Astrocyte (in vitro differentiated cells and primary cell): Measurements from ENCODE around the gene OR5B12. TPM values are rescaled to one million over a fixed set of nuclear protein-coding genes. Genes with fewer than 3 reads are reported as not detected.

ENCODE experiments used
- DNase-seq: peaks from one replicate; pipeline ENCODE4 v3.0.0-alpha.2; 2010; ENCODE audit warnings: low read depth
- FAIRE-seq: peaks from 2 replicates; lab custom pipeline; 2011; peaks lifted over from hg19 to GRCh38; lab: Jason Lieb, UNC
- H2AFZ ChIP-seq: 2 replicates; pipeline ENCODE4 v1.6.0; 2012; ENCODE audit warnings: low read depth, low read length, inconsistent platforms
- H3K27ac ChIP-seq: 2 replicates; pipeline ENCODE4 v1.5.1; 2011; ENCODE audit warnings: low read depth, low read length, inconsistent platforms
- H3K27me3 ChIP-seq: 2 replicates; pipeline ENCODE4 v1.6.0; 2011; ENCODE audit warnings: low read length, inconsistent platforms; ENCODE audit not compliant: insufficient read depth
- H3K36me3 ChIP-seq: 2 replicates; pipeline ENCODE4 v1.5.1; 2011; ENCODE audit warnings: low read length, inconsistent platforms; ENCODE audit not compliant: insufficient read depth
- H3K4me1 ChIP-seq: 2 replicates; pipeline ENCODE4 v1.5.1; 2011; ENCODE audit warnings: low read length, inconsistent platforms; ENCODE audit not compliant: insufficient read depth
- H3K4me2 ChIP-seq: 2 replicates; pipeline ENCODE4 v1.6.0; 2012; ENCODE audit warnings: low read length, inconsistent platforms
- H3K4me3 ChIP-seq: 2 replicates; pipeline ENCODE4 v1.5.1; 2011; ENCODE audit warnings: low read depth, mild to moderate bottlenecking, low read length, inconsistent platforms; ENCODE audit not compliant: insufficient read depth
- H3K79me2 ChIP-seq: 2 replicates; pipeline ENCODE4 v1.6.0; 2012; ENCODE audit warnings: mild to moderate bottlenecking, low read length, inconsistent platforms; ENCODE audit not compliant: insufficient read depth
- H3K9ac ChIP-seq: 2 replicates; pipeline ENCODE4 v1.6.0; 2012; ENCODE audit warnings: mild to moderate bottlenecking, low read length, inconsistent platforms
- H3K9me3 ChIP-seq: 2 replicates; pipeline ENCODE4 v1.5.1; 2012; ENCODE audit warnings: low read depth, mild to moderate bottlenecking, low read length, inconsistent platforms; ENCODE audit not compliant: insufficient read depth
- H4K20me1 ChIP-seq: 2 replicates; pipeline ENCODE4 v1.6.0; 2012; ENCODE audit warnings: low read length, inconsistent platforms; ENCODE audit not compliant: insufficient read depth
- H3K27ac Mint-ChIP-seq: one replicate; pipeline ENCODE4 v1.8.0; 2021; ENCODE audit warnings: mild to moderate bottlenecking, mixed read lengths; ENCODE audit not compliant: unreplicated experiment
- H3K27me3 Mint-ChIP-seq: one replicate; pipeline ENCODE4 v1.8.0; 2021; ENCODE audit warnings: low read depth, mixed read lengths; ENCODE audit not compliant: unreplicated experiment
- H3K36me3 Mint-ChIP-seq: one replicate; pipeline ENCODE4 v1.8.0; 2021; ENCODE audit warnings: low read depth, mixed read lengths; ENCODE audit not compliant: unreplicated experiment
- H3K4me1 Mint-ChIP-seq: one replicate; pipeline ENCODE4 v1.8.0; 2021; ENCODE audit warnings: low read depth, mixed read lengths; ENCODE audit not compliant: unreplicated experiment
- H3K4me3 Mint-ChIP-seq: one replicate; pipeline ENCODE4 v1.8.0; 2021; ENCODE audit warnings: mild to moderate bottlenecking, moderate library complexity, mixed read lengths; ENCODE audit not compliant: unreplicated experiment
- H3K9me3 Mint-ChIP-seq: one replicate; pipeline ENCODE4 v1.8.0; 2021; ENCODE audit warnings: mild to moderate bottlenecking, mixed read lengths; ENCODE audit not compliant: unreplicated experiment
- CTCF ChIP-seq: IDR thresholded peaks from 2 replicates; pipeline ENCODE4 v1.5.1; 2011; ENCODE audit warnings: low read depth, mild to moderate bottlenecking, inconsistent platforms, low read length, moderate library complexity; ENCODE audit not compliant: insufficient read depth
- EZH2 ChIP-seq: IDR thresholded peaks from 2 replicates; pipeline ENCODE4 v1.6.1; 2012; ENCODE audit warnings: mild to moderate bottlenecking, low read length, inconsistent platforms; ENCODE audit not compliant: insufficient read depth
- total RNA-seq: library from RNA; stranded (reverse); gene quantifications from 2 replicates; pipeline ENCODE4 v1.2.1, GENCODE V29; 2021

The OR5B12 gene
- total RNA-seq, 1 donor from 2014 or later, result not detected

- H4K20me1 ChIP-seq, result no peaks in the 10 kb centered on the region
These were observed 23.7 kb upstream of the OR5B12 start for GRCh38 chr11:58465690-58466089.

GRCh38 chr11:58451585-58451984, 9.5 kb upstream of the OR5B12 start:
- no peaks in the 10 kb centered on the region for H4K20me1 ChIP-seq
- Mint-ChIP-seq H3K4me1 (peaks cover 8% of the 10 kb centered on the region), H3K9me3 (peaks cover 6% of the 10 kb centered on the region), H3K27me3 (no peaks in the 10 kb centered on the region), H3K36me3 (no peaks in the 10 kb centered on the region), H3K27ac (no peak overlapping the region), H3K4me3 (no peak overlapping the region)
- no peaks in the 10 kb centered on the region for H3K27me3 ChIP-seq
- H2AFZ ChIP-seq, result no peak overlapping the region
- H3K4me3 ChIP-seq, result no peak overlapping the region
- no peaks in the 10 kb centered on the region for H3K36me3 ChIP-seq
- no peak overlapping the region for H3K9ac ChIP-seq
- no peaks in the 10 kb centered on the region for H3K9me3 ChIP-seq
- TF ChIP-seq EZH2 (no peak), CTCF (no peak)
- H3K4me2 ChIP-seq, result no peak overlapping the region
- FAIRE-seq (no peak), DNase-seq (no peak)
- no peak overlapping the region for H3K27ac ChIP-seq
- H3K4me1 ChIP-seq, result no peaks in the 10 kb centered on the region
- H3K79me2 ChIP-seq, result no peaks in the 10 kb centered on the region

More at GRCh38 chr11:58465690-58466089, 23.7 kb upstream of the OR5B12 start:
- Histone ChIP-seq H3K4me1 (no peaks in the 10 kb centered on the region), H3K9ac (no peak overlapping the region), H2AFZ (no peak overlapping the region), H3K27ac (no peak overlapping the region), H3K9me3 (no peaks in the 10 kb centered on the region), H3K36me3 (no peaks in the 10 kb centered on the region), H3K79me2 (no peaks in the 10 kb centered on the region), H3K27me3 (no peaks in the 10 kb centered on the region), H3K4me2 (no peak overlapping the region), H3K4me3 (no peak overlapping the region)
- Mint-ChIP-seq H3K27ac (no peak overlapping the region), H3K4me3 (no peak overlapping the region), H3K4me1 (no peaks in the 10 kb centered on the region), H3K9me3 (peaks cover 2% of the 10 kb centered on the region), H3K27me3 (peaks cover 4% of the 10 kb centered on the region), H3K36me3 (no peaks in the 10 kb centered on the region)
- TF ChIP-seq CTCF (no peak), EZH2 (no peak)
- no peak for FAIRE-seq
- DNase-seq, result no peak

- peaks cover 2% of the 10 kb centered on the region for H3K36me3 Mint-ChIP-seq
- Histone ChIP-seq H3K36me3 (no peaks in the 10 kb centered on the region), H3K27me3 (no peaks in the 10 kb centered on the region), H3K9ac (no peak overlapping the region), H4K20me1 (no peaks in the 10 kb centered on the region), H3K27ac (no peak overlapping the region), H3K4me2 (no peak overlapping the region), H3K4me3 (no peak overlapping the region), H2AFZ (no peak overlapping the region), H3K4me1 (no peaks in the 10 kb centered on the region), H3K9me3 (no peaks in the 10 kb centered on the region), H3K79me2 (no peaks in the 10 kb centered on the region)
- H3K9me3 Mint-ChIP-seq, result peaks cover 13% of the 10 kb centered on the region
- TF ChIP-seq CTCF (no peak), EZH2 (no peak)
- H3K4me1 Mint-ChIP-seq, result peaks cover 2% of the 10 kb centered on the region
- H3K27me3 Mint-ChIP-seq, result no peaks in the 10 kb centered on the region
- no peak overlapping the region for H3K4me3 Mint-ChIP-seq
- no peak for DNase-seq
- no peak for FAIRE-seq
- H3K27ac Mint-ChIP-seq, result no peak overlapping the region
These were observed 4.3 kb upstream of the OR5B12 start for GRCh38 chr11:58446294-58446693.
